ENCODE results near the gene SPSB2. TPM values are rescaled to one million over a fixed set of nuclear protein-coding genes. Genes with fewer than 3 reads are reported as not detected.

Gene SPSB2
- polyA plus RNA-seq, 1 donor from 2014 or later = 12.8 TPM

- Histone ChIP-seq H3K36me3 (ENCODE audit: insufficient read depth, low read length) (peaks cover 2% of the 10 kb centered on the region), H3K9me2 (ENCODE audit: insufficient read depth, low read length) (no peaks in the 10 kb centered on the region), H3F3A (ENCODE audit: insufficient read depth, low read length, poor library complexity, severe bottlenecking) (peaks cover 5% of the 10 kb centered on the region), H3K4me3 (ENCODE audit: low read length) (peak overlapping the region; percentile 75), H3K27ac (ENCODE audit: low read length) (peak overlapping the region; percentile 98), H3K27me3 (ENCODE audit: insufficient read depth, low read depth, low read length) (no peaks in the 10 kb centered on the region), H2AFZ (ENCODE audit: low read depth, low read length) (peak overlapping the region; percentile 46), H3K9me3 (ENCODE audit: low read length) (no peaks in the 10 kb centered on the region), H3K9ac (ENCODE audit: low read length) (peak overlapping the region; percentile 87), H3K79me2 (replicated peaks; ENCODE audit: insufficient read depth, low read length) (peaks cover 30% of the 10 kb centered on the region), H3K4me2 (ENCODE audit: low read length) (peak overlapping the region; percentile 98), H4K20me1 (ENCODE audit: insufficient read depth) (no peaks in the 10 kb centered on the region)
- TF ChIP-seq REST (IDR thresholded peaks at IDR 0.05; ENCODE audit: borderline replicate concordance) (peak; percentile 26), TAF1 (IDR thresholded peaks at IDR 0.05; ENCODE audit: low read depth) (peak; percentile 67), EZH2 (IDR thresholded peaks at IDR 0.05; ENCODE audit: borderline replicate concordance, insufficient read depth, low read length, poor library complexity, severe bottlenecking) (no peak), RAD21 (conservative IDR thresholded peaks at IDR 0.05) (no peak), POLR2AphosphoS5 (IDR thresholded peaks at IDR 0.05) (peak; percentile 11)
These were observed 20.3 kb downstream of the SPSB2 start for GRCh38 chr12:6852651-6853354.

DNA sequence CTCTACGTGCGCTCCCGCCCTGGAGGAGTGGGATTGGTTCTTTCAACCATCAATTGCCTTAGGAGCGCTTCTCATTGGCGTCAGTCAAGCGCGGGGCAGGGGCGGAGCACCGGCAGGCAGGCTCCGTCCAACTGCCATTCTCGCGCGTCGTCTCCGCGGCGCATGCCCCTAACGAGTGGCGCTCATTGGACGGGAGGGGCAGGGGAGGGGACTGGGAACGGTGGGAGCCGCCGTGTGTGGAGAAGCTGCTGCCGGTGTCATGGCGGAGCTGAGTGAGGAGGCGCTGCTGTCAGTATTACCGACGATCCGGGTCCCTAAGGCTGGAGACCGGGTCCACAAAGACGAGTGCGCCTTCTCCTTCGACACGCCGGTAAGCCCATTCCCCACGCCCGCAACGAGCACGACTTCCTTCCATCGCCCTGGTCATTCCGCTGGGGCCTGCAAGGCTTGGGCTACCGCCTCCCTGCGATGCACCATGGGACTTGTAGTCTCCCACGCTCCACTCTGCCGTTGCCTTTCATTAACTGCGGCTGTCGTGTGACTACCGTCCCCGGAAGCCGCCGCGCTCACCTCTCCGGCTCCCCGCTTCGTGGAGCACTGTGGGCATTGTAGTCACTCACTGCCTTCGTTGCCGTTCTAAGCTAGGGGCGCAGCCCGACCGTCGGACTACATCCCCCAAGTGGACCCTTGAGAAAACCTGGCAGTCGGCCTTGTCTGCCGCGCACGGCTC lies 21.0 kb downstream of the SPSB2 start, which contains the start of gene USP5:
Gene USP5, plus strand, starts transcription at position 230 of the 730 bp plus-strand sequence. Its CDS starts 30 bp downstream, at position 260.
- Histone ChIP-seq H3K27me3 (ENCODE audit: insufficient read depth, low read depth, low read length) (no peaks in the 10 kb centered on the region), H3K4me3 (ENCODE audit: low read length) (peak within 1 kb of the TSS; percentile 75), H3K36me3 (ENCODE audit: insufficient read depth, low read length) (no peaks in the 10 kb centered on the region), H3F3A (ENCODE audit: insufficient read depth, low read length, poor library complexity, severe bottlenecking) (peaks cover 5% of the 10 kb centered on the region), H3K79me2 (replicated peaks; ENCODE audit: insufficient read depth, low read length) (peaks cover 30% of the 10 kb centered on the region), H3K9me2 (ENCODE audit: insufficient read depth, low read length) (no peaks in the 10 kb centered on the region), H3K27ac (ENCODE audit: low read length) (peak within 1 kb of the TSS; percentile 98), H4K20me1 (ENCODE audit: insufficient read depth) (no peaks in the 10 kb centered on the region), H2AFZ (ENCODE audit: low read depth, low read length) (peak within 1 kb of the TSS; percentile 56), H3K9me3 (ENCODE audit: low read length) (no peaks in the 10 kb centered on the region), H3K4me2 (ENCODE audit: low read length) (peak within 1 kb of the TSS; percentile 98), H3K9ac (ENCODE audit: low read length) (peak within 1 kb of the TSS; percentile 87)
- TF ChIP-seq MXI1 (conservative IDR thresholded peaks at IDR 0.05; ENCODE audit: poor library complexity, severe bottlenecking) = peak; percentile 84
- TF ChIP-seq EZH2 (IDR thresholded peaks at IDR 0.05; ENCODE audit: borderline replicate concordance, insufficient read depth, low read length, poor library complexity, severe bottlenecking) = no peak
- no peak for TF ChIP-seq SMC3 (conservative IDR thresholded peaks at IDR 0.05; ENCODE audit: poor library complexity)
- TF ChIP-seq, protein P1, sequence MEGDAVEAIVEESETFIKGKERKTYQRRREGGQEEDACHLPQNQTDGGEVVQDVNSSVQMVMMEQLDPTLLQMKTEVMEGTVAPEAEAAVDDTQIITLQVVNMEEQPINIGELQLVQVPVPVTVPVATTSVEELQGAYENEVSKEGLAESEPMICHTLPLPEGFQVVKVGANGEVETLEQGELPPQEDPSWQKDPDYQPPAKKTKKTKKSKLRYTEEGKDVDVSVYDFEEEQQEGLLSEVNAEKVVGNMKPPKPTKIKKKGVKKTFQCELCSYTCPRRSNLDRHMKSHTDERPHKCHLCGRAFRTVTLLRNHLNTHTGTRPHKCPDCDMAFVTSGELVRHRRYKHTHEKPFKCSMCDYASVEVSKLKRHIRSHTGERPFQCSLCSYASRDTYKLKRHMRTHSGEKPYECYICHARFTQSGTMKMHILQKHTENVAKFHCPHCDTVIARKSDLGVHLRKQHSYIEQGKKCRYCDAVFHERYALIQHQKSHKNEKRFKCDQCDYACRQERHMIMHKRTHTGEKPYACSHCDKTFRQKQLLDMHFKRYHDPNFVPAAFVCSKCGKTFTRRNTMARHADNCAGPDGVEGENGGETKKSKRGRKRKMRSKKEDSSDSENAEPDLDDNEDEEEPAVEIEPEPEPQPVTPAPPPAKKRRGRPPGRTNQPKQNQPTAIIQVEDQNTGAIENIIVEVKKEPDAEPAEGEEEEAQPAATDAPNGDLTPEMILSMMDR (IDR thresholded peaks at IDR 0.05; ENCODE audit: poor library complexity, severe bottlenecking) = no peak
- peak; percentile 26 for TF ChIP-seq TAF1 (IDR thresholded peaks at IDR 0.05; ENCODE audit: low read depth)
- TF ChIP-seq POLR2AphosphoS5 (IDR thresholded peaks at IDR 0.05) = peak; percentile 97
- TF ChIP-seq REST (IDR thresholded peaks at IDR 0.05; ENCODE audit: borderline replicate concordance) = no peak
